Activated T-cell treated with anti-CD3 and anti-CD28 coated beads for 48 hours (primary cell): ENCODE measurements around the gene CAB39.

Experiments used
- DNase-seq: peaks from one replicate; pipeline ENCODE4 v3.0.0-alpha.2; 2020; ENCODE audit warnings: low read depth

CAB39 gene

GRCh38 chr2:230863442-230864121 lies 150.9 kb downstream of the CAB39 start:
- DNase-seq: no peak

GRCh38 chr2:230864122-230864604 lies 151.5 kb downstream of the CAB39 start:
- no peak for DNase-seq

GRCh38 chr2:230864605-230865306 lies 152.1 kb downstream of the CAB39 start, which contains the start of gene ITM2C:
Gene ITM2C (plus strand): TSS chr2:230864942. CDS start chr2:230865026, 84 bp downstream.
- peak; percentile 78 for DNase-seq

GRCh38 chr2:230865307-230865765 lies 152.7 kb downstream of the CAB39 start:
- no peak for DNase-seq

GRCh38 chr2:230865766-230866755 lies 153.4 kb downstream of the CAB39 start:
- DNase-seq: no peak

- peak; percentile 36 for DNase-seq
Observed at GRCh38 chr2:230866756-230867523, 154.3 kb downstream of the CAB39 start.

GRCh38 chr2:230868161-230868946 lies 155.7 kb downstream of the CAB39 start:
- DNase-seq: no peak

- no peak for DNase-seq
Observed at GRCh38 chr2:230868947-230869913, 156.6 kb downstream of the CAB39 start.

GRCh38 chr2:230869914-230870543 lies 157.4 kb downstream of the CAB39 start:
- no peak for DNase-seq
